Renal pelvis (tissue), 4 donors: Measurements from ENCODE around the gene OTUD7B. TPM values are rescaled to one million over a fixed set of nuclear protein-coding genes. Genes with fewer than 3 reads are reported as not detected.

Source experiments
- DNase-seq: peaks from one replicate; pipeline ENCODE4 v3.0.0-alpha.2; 2013
- polyA plus RNA-seq, 3 donors: library from polyadenylated mRNA; unstranded; fragments of 120-200 nt; gene quantifications; one replicate each; pipeline ENCODE4 v1.2.1, GENCODE V29; 2013; ENCODE audit not compliant: insufficient read length in 3 of 3

OTUD7B gene
- polyA plus RNA-seq, 3 donors: 15.3 to 22.7 (median 17.8) TPM

GRCh38 chr1:150008699-150009098 lies 1.8 kb downstream of the OTUD7B start:
- DNase-seq: no peak

GRCh38 chr1:150006881-150007421 lies 3.6 kb downstream of the OTUD7B start:
- no peak for DNase-seq

GRCh38 chr1:150005606-150006005 lies 4.9 kb downstream of the OTUD7B start:
- no peak for DNase-seq

GRCh38 chr1:150003801-150004200 lies 6.7 kb downstream of the OTUD7B start:
- no peak for DNase-seq

GRCh38 chr1:150002217-150002616 lies 8.3 kb downstream of the OTUD7B start:
- DNase-seq: no peak

GRCh38 chr1:150001415-150001814 lies 9.1 kb downstream of the OTUD7B start:
- DNase-seq: no peak

GRCh38 chr1:149997585-149998262 lies 12.8 kb downstream of the OTUD7B start:
- no peak for DNase-seq

- no peak for DNase-seq
Measured at GRCh38 chr1:149995927-149996326, 14.6 kb downstream of the OTUD7B start.

GRCh38 chr1:149993764-149994163 lies 16.8 kb downstream of the OTUD7B start:
- DNase-seq: no peak

GRCh38 chr1:149993181-149993580 lies 17.3 kb downstream of the OTUD7B start:
- DNase-seq: no peak

- no peak for DNase-seq
Measured at GRCh38 chr1:149987297-149987595, 23.3 kb downstream of the OTUD7B start.

GRCh38 chr1:149986486-149987296 lies 23.8 kb downstream of the OTUD7B start:
- peak; percentile 85 for DNase-seq

GRCh38 chr1:149979972-149980540 lies 30.5 kb downstream of the OTUD7B start:
- DNase-seq: no peak

GRCh38 chr1:149979245-149979971 lies 31.1 kb downstream of the OTUD7B start:
- no peak for DNase-seq

- DNase-seq: peak; percentile 36
Measured at GRCh38 chr1:149978547-149979023, 31.9 kb downstream of the OTUD7B start.

GRCh38 chr1:149977345-149977744 lies 33.2 kb downstream of the OTUD7B start:
- DNase-seq: no peak

GRCh38 chr1:149972547-149972946 lies 38.0 kb downstream of the OTUD7B start:
- no peak for DNase-seq

GRCh38 chr1:149967646-149968045 lies 42.9 kb downstream of the OTUD7B start:
- DNase-seq: no peak

GRCh38 chr1:149967041-149967440 lies 43.5 kb downstream of the OTUD7B start:
- DNase-seq: no peak

- no peak for DNase-seq
Measured at GRCh38 chr1:149966405-149966804, 44.1 kb downstream of the OTUD7B start.

- no peak for DNase-seq
Measured at GRCh38 chr1:149965440-149965839, 45.1 kb downstream of the OTUD7B start.

GRCh38 chr1:149963358-149963757 lies 47.2 kb downstream of the OTUD7B start:
- no peak for DNase-seq
